DOHH2 (cell line): ENCODE data around the gene ORAI3.

ENCODE experiments used
- H3F3A ChIP-seq: fragments of 200-600 bp; sonication (generic), shearing (Covaris generic); 2 replicates; pipeline ENCODE4 v1.6.0; 2016; ENCODE audit warnings: antibody characterized with exemption, mild to moderate bottlenecking; ENCODE audit not compliant: control insufficient read depth, insufficient read depth
- H3K27ac ChIP-seq: fragments of 200-600 bp; sonication (generic); 2 replicates; pipeline ENCODE4 v1.5.1; 2014; ENCODE audit warnings: low read depth, mild to moderate bottlenecking, low read length, moderate library complexity
- H3K27me3 ChIP-seq: fragments of 200-600 bp; sonication (generic); 2 replicates; pipeline ENCODE4 v1.6.1; 2014; ENCODE audit warnings: mild to moderate bottlenecking, low read length, mixed read lengths; ENCODE audit not compliant: control insufficient read depth
- H3K36me3 ChIP-seq: fragments of 200-600 bp; sonication (generic); 2 replicates; pipeline ENCODE4 v1.6.1; 2014; ENCODE audit warnings: mild to moderate bottlenecking, low read length, moderate library complexity, mixed read lengths; ENCODE audit not compliant: control insufficient read depth
- H3K4me1 ChIP-seq: fragments of 200-600 bp; sonication (generic); 2 replicates; pipeline ENCODE4 v1.6.1; 2014; ENCODE audit warnings: mild to moderate bottlenecking, low read length, mixed read lengths; ENCODE audit not compliant: control insufficient read depth
- H3K4me2 ChIP-seq: fragments of 200-600 bp; sonication (generic); 2 replicates; pipeline ENCODE4 v1.6.0; 2014; ENCODE audit warnings: mild to moderate bottlenecking, low read length, moderate library complexity
- H3K4me3 ChIP-seq: fragments of 200-600 bp; sonication (generic); 2 replicates; pipeline ENCODE4 v1.5.1; 2014; ENCODE audit warnings: mild to moderate bottlenecking, low read length, mixed read lengths
- H3K79me2 ChIP-seq: fragments of 200-600 bp; sonication (generic); 2 replicates; pipeline ENCODE4 v1.6.1; 2014; ENCODE audit warnings: mild to moderate bottlenecking, low read length, mixed read lengths; ENCODE audit not compliant: control insufficient read depth
- H3K9me2 ChIP-seq: fragments of 200-600 bp; sonication (generic); replicated peaks from 2 replicates; pipeline ENCODE4 v1.6.1; 2014; ENCODE audit warnings: mild to moderate bottlenecking, low read length, mixed read lengths; ENCODE audit not compliant: control insufficient read depth
- H3K9me3 ChIP-seq: fragments of 200-600 bp; sonication (generic); 2 replicates; pipeline ENCODE4 v1.6.1; 2014; ENCODE audit warnings: antibody characterized with exemption, low read length, mixed read lengths; ENCODE audit not compliant: control insufficient read depth, insufficient read depth
- H4K20me1 ChIP-seq: fragments of 200-600 bp; sonication (generic); 2 replicates; pipeline ENCODE4 v1.6.0; 2014; ENCODE audit warnings: low read depth, mild to moderate bottlenecking, antibody characterized with exemption, low read length, moderate library complexity; ENCODE audit not compliant: control insufficient read depth, insufficient read depth
- CTCF ChIP-seq: fragments of 200-600 bp; sonication (generic); IDR thresholded peaks from one replicate; pipeline ENCODE4 v1.5.1; 2014; ENCODE audit warnings: antibody characterized with exemption, mild to moderate bottlenecking, low read depth, low read length; ENCODE audit not compliant: poor library complexity, severe bottlenecking
- EZH2phosphoT487 ChIP-seq: fragments of 200-600 bp; sonication (generic); IDR thresholded peaks from 2 replicates; pipeline ENCODE4 v1.6.1; 2017; ENCODE audit warnings: borderline replicate concordance, mild to moderate bottlenecking, antibody characterized with exemption, low read length, moderate library complexity, mixed read lengths

ORAI3 gene

GRCh38 chr16:30918614-30919013 lies 30.3 kb upstream of the ORAI3 start:
- Histone ChIP-seq H3K4me1 (peaks cover 8% of the 10 kb centered on the region; the same call in 1 of the 2 replicates), H3K4me2 (no peak overlapping the region), H3K27ac (no peak overlapping the region), H3K9me2 (no peaks in the 10 kb centered on the region), H3K9me3 (no peaks in the 10 kb centered on the region), H3F3A (peaks cover 3% of the 10 kb centered on the region), H3K79me2 (0 out of 2 replicates have a peak, but pooled peaks cover 2% of the 10 kb centered on the region), H3K4me3 (no peak overlapping the region), H3K27me3 (no peaks in the 10 kb centered on the region), H4K20me1 (no peaks in the 10 kb centered on the region), H3K36me3 (no peaks in the 10 kb centered on the region)
- TF ChIP-seq EZH2phosphoT487, result no peak
- TF ChIP-seq CTCF, result no peak

- Histone ChIP-seq H3K9me3 (no peaks in the 10 kb centered on the region), H3K4me1 (peaks cover 20% of the 10 kb centered on the region), H3K4me2 (no peak overlapping the region), H3K9me2 (no peaks in the 10 kb centered on the region), H3F3A (peaks cover 4% of the 10 kb centered on the region; the same call in 1 of the 2 replicates), H3K36me3 (no peaks in the 10 kb centered on the region; the same call in 1 of the 2 replicates), H3K4me3 (no peak overlapping the region), H3K27me3 (no peaks in the 10 kb centered on the region), H3K79me2 (peaks cover 20% of the 10 kb centered on the region), H4K20me1 (no peaks in the 10 kb centered on the region), H3K27ac (no peak overlapping the region)
- TF ChIP-seq CTCF (no peak), EZH2phosphoT487 (no peak)
These were observed 28.0 kb upstream of the ORAI3 start for GRCh38 chr16:30920891-30921290.

GRCh38 chr16:30921459-30921747 lies 27.5 kb upstream of the ORAI3 start:
- Histone ChIP-seq H3K36me3 (no peaks in the 10 kb centered on the region; the same call in 1 of the 2 replicates), H3K4me2 (peak overlapping the region; percentile 70), H3K9me2 (no peaks in the 10 kb centered on the region), H3K79me2 (peaks cover 20% of the 10 kb centered on the region), H3K4me1 (peaks cover 22% of the 10 kb centered on the region), H3K4me3 (peak overlapping the region; percentile 80), H3K9me3 (no peaks in the 10 kb centered on the region), H3K27ac (no peak overlapping the region), H3F3A (peaks cover 4% of the 10 kb centered on the region; the same call in 1 of the 2 replicates), H3K27me3 (no peaks in the 10 kb centered on the region), H4K20me1 (no peaks in the 10 kb centered on the region)
- TF ChIP-seq CTCF (no peak), EZH2phosphoT487 (no peak)
